Cardiac septum (tissue), 1 donor: ENCODE data around the gene MSRB3. TPM values are rescaled to one million over a fixed set of nuclear protein-coding genes. Genes with fewer than 3 reads are reported as not detected.

Experiments
- DNase-seq: peaks from one replicate; pipeline ENCODE4 v3.0.0-alpha.2; 2020; ENCODE audit warnings: low spot score
- intact Hi-C: fragments of 100-400 bp; cut with DNase I; formaldehyde crosslinking; loops from one replicate; pipeline ENCODE4 v1.14.0; 2022
- total RNA-seq: library from RNA; stranded (reverse); fragmentation: NEBNext Ultra II Directional; extraction: Animal tissue kit (Norgen Biotek cat#: 25700); gene quantifications from one replicate; pipeline ENCODE4 v1.2.1, GENCODE V29; 2021
- donor health status: DM: no; HTN: no; CAD: no.

The MSRB3 gene
- total RNA-seq, 1 donor from 2014 or later: 166 TPM

DNA sequence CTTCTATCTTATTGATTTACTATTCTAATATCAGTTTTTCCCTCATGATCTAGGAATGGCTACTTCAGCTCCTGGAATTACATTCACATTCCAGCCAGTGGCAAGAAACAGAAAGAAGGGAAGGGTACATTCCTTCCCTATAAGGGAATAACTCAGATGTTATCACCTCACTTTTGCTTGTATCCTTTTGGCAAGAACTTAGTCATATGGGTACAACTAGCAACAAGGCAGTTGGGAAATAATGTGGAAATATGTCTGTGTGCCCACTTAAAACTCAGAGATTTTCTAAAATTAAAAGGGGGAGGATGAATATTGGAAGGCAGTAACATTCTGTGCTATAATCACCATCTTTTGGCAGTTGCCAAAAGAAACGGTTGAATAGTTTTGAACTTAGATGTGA is 85.6 kb downstream of the MSRB3 start:
- intact Hi-C loops: no loop called here

GRCh38 chr12:65367396-65367795 is 88.9 kb downstream of the MSRB3 start:
- intact Hi-C loops: no loop called here
- no peak for DNase-seq

More for the DNA sequence above, 85.6 kb downstream of the MSRB3 start:
- no peak for DNase-seq

GRCh38 chr12:65368055-65368454 is 89.6 kb downstream of the MSRB3 start:
- intact Hi-C loops: no loop called here
- DNase-seq: no peak

GRCh38 chr12:65372574-65372973 is 94.1 kb downstream of the MSRB3 start:
- DNase-seq: no peak
- intact Hi-C loops: no loop called here

DNA sequence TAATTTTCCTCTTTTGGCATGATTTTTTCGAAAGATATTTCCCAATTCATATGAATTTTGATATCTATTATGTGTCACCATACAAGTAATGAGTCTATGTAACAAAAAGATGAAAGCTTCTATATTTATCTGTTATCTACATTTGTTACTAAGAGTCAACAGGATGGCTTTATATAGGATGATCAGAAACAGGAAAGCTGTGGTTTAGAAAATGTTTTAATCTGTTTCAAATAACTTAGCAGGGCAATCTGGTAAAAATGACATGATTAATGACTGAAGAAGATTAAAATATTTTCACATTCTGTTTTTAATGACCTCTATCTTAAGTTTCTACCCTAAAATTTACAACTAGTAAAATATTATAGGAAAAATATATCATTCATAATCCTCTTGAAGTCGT is 105.8 kb downstream of the MSRB3 start:
- intact Hi-C loops: no loop called here
- no peak for DNase-seq

DNA sequence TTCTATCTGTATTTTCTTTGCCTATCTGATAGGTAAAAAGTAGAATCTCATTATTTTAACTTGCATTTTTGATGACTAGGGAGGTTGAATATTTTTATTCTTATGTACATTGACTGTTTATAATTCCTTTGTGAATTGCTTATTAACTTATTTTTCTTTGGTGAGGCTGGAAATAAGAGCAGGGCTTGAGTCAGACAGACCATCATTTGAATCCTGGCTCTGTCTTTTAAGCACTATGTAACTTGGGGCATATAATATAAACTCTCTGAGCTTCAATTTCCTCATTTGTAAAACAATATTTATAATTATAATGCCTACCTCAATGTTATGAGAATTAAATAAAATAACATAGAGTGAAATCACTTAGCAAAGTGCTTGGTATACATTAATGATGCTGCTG is 108.9 kb downstream of the MSRB3 start:
- intact Hi-C loops: no loop called here
- no peak for DNase-seq

- intact Hi-C loops: no loop called here
- DNase-seq: no peak
These were observed 111.0 kb downstream of the MSRB3 start for GRCh38 chr12:65389436-65389835.

- DNase-seq: no peak
- intact Hi-C loops: no loop called here
These were observed 113.2 kb downstream of the MSRB3 start for GRCh38 chr12:65391711-65392110.

GRCh38 chr12:65392491-65392890 is 114.0 kb downstream of the MSRB3 start:
- intact Hi-C loops: no loop called here
- no peak for DNase-seq

GRCh38 chr12:65403188-65403587 is 124.7 kb downstream of the MSRB3 start:
- no peak for DNase-seq
- intact Hi-C loops: no loop called here

GRCh38 chr12:65407388-65408149 is 129.1 kb downstream of the MSRB3 start:
- no peak for DNase-seq

DNA sequence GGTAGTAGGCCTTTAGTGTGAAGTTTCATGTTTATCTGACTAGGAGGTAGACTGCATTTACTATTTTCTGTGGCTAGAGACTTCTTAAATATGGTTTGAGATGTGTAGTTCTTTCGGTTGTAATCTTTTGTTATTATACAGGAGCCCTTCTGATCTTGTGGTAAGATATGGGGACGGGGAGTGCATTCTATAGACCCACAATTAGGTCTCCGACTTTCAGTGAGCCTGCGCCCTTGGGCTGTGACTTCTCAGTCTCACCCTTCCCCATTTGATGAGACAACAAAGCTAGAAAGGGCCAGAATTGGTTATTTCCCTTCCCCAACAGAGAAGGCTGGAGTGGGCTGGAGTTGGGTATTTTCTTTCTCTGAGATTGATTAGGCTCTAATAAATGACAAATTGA is 130.0 kb downstream of the MSRB3 start:
- no peak for DNase-seq
- intact Hi-C loops: no loop called here

More at GRCh38 chr12:65407388-65408149, 129.1 kb downstream of the MSRB3 start:
- intact Hi-C loops: no loop called here

- no peak for DNase-seq
- intact Hi-C loops: no loop called here
These were observed 131.2 kb downstream of the MSRB3 start for GRCh38 chr12:65409726-65410125.

GRCh38 chr12:65411171-65411570 is 132.7 kb downstream of the MSRB3 start:
- no peak for DNase-seq
- intact Hi-C loops: no loop called here

DNA sequence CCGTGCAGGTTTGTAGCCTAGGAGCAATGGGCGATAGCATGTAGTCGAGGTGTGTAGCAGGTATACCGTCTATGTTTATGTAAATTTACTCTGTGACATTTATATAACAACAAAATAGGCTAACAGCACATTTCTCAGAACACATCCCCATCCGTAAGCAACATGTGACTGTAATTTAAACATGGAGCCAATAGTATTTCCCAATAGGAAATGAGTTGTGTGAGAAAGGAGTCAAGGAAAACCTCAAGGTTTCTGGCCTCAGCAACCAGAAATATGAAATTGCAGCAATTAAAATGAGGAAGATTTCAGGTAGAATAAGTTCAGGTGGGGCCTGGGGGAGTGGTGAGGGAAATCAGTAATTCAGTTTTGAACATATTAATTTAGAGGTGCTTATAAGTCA is 136.0 kb downstream of the MSRB3 start:
- intact Hi-C loops: no loop called here
- DNase-seq: no peak

DNA sequence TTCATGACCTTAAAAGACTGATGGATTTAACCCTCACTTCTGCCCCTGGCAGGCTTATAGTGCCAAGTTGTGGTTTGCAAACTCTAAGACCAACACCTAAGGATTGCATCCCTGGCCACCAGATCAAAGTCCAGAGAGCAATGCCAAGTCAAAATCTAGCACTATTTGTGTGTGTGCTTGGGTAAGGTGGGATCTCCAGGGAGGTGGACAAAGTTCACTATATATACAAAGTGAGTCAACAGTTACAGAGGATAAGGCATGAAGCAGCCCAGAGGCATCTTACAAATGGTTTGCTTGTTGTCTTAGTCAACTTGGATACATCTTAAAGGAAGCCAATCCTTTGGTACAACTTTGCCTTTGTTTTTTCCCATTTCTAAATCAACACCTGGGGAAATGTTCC is 137.3 kb downstream of the MSRB3 start:
- intact Hi-C loops: no loop called here
- DNase-seq: no peak

- no peak for DNase-seq
- intact Hi-C loops: no loop called here
These were observed 141.0 kb downstream of the MSRB3 start for GRCh38 chr12:65419284-65420072.

DNA sequence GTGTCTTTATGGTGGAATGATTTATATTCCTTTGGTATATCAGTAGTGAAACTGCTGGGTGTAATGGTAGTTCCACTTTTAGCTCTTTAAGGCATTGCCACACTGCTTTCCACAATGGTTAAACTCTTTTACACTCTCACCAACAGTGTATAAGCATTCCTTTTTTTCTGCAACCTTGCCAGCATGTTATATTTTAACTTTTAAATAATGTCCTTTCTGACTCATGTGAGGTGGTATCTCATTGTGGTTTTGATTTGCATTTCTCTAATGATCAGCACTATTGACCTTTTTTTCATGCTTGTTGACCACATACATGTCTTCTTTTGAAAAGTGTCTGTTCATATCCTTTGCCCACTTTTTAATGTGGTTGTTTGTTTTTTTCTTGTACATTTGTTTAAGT is 142.5 kb downstream of the MSRB3 start:
- DNase-seq: no peak
- intact Hi-C loops: no loop called here

GRCh38 chr12:65427646-65428045 is 149.2 kb downstream of the MSRB3 start:
- intact Hi-C loops: no loop called here
- no peak for DNase-seq

DNA sequence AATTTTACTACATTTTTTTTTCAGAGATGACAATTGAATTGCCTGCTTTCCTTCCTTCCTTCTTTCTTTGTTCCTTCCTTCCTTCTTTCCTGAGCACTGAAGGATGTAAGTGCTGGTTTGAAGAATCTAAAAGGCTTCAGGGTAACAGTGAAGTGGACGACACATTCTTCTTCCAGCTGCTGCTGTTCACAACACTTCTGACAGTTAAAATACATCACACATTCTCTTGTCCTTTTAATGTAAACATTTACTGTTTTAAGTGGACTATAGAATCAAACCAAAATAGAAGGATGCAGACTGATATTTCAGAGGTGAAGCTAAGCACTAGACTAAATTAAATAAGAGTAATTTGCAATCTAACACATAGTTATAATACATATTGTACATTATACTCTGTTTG is 151.5 kb downstream of the MSRB3 start:
- intact Hi-C loops: no loop called here
- DNase-seq: no peak
